ENCODE results near the gene SNRPD2.

Gene SNRPD2

GRCh38 chr19:45716359-45717130, 24.8 kb upstream of the SNRPD2 start:
- Histone ChIP-seq H3K27ac (ENCODE audit: low read depth, low read length) (peak overlapping the region; percentile 84), H3K36me3 (ENCODE audit: insufficient read depth, low read length) (peaks cover 32% of the 10 kb centered on the region)

GRCh38 chr19:45715139-45715538, 23.4 kb upstream of the SNRPD2 start:
- H3K27me3 ChIP-seq (ENCODE audit: insufficient read depth, low read length) = no peaks in the 10 kb centered on the region
- no peak overlapping the region for H3K4me3 ChIP-seq (ENCODE audit: low read length)
- no peak overlapping the region for H3K27ac ChIP-seq (ENCODE audit: low read depth, low read length)
- no peaks in the 10 kb centered on the region for H3K9me3 ChIP-seq (ENCODE audit: insufficient read depth, low read depth, low read length)
- WGBS = 94% methylated on average over 3 of the region's 3 CpGs
- H3K4me1 ChIP-seq (ENCODE audit: insufficient read depth, low read length) = peaks cover 19% of the 10 kb centered on the region
- peaks cover 30% of the 10 kb centered on the region for H3K36me3 ChIP-seq (ENCODE audit: insufficient read depth, low read length)
- H3K9ac ChIP-seq (ENCODE audit: low read depth, low read length) = peak overlapping the region; percentile 45; the same call in 1 of the 2 replicates

More at GRCh38 chr19:45716359-45717130, 24.8 kb upstream of the SNRPD2 start:
- H3K27me3 ChIP-seq (ENCODE audit: insufficient read depth, low read length) = no peaks in the 10 kb centered on the region
- WGBS = 5% methylated on average over 24 of the region's 24 CpGs
- peak overlapping the region; percentile 93 for H3K4me3 ChIP-seq (ENCODE audit: low read length)
- H3K9ac ChIP-seq (ENCODE audit: low read depth, low read length) = peak overlapping the region; percentile 99
- peaks cover 19% of the 10 kb centered on the region for H3K4me1 ChIP-seq (ENCODE audit: insufficient read depth, low read length)
- no peaks in the 10 kb centered on the region for H3K9me3 ChIP-seq (ENCODE audit: insufficient read depth, low read depth, low read length)

DNA sequence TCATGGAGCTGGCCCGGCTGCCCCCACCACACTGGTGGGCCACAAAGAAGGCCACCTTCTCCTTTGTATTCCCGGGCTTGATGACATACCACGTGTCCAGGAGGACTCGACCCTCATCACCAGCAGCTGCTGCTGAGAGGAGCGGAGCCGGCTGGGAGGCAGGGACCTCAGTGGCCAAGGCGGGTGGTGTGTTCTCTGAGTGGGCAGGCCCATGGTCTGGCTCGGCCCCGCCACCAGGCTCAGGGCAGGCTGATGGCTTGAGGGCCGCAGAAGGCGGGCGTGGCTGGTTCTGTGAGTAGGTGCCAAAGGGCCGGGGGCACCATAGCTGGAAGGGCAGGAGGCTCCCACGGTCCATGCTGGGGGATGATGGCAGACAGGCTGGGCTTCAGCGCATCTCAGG, 21.4 kb upstream of the SNRPD2 start:
- Histone ChIP-seq H3K9ac (ENCODE audit: low read depth, low read length) (no peak overlapping the region), H3K27ac (ENCODE audit: low read depth, low read length) (no peak overlapping the region), H3K4me3 (ENCODE audit: low read length) (no peak overlapping the region), H3K27me3 (ENCODE audit: insufficient read depth, low read length) (no peaks in the 10 kb centered on the region), H3K36me3 (ENCODE audit: insufficient read depth, low read length) (peaks cover 22% of the 10 kb centered on the region), H3K9me3 (ENCODE audit: insufficient read depth, low read depth, low read length) (no peaks in the 10 kb centered on the region), H3K4me1 (ENCODE audit: insufficient read depth, low read length) (peaks cover 14% of the 10 kb centered on the region)
- WGBS = 96% methylated on average over 15 of the region's 15 CpGs

DNA sequence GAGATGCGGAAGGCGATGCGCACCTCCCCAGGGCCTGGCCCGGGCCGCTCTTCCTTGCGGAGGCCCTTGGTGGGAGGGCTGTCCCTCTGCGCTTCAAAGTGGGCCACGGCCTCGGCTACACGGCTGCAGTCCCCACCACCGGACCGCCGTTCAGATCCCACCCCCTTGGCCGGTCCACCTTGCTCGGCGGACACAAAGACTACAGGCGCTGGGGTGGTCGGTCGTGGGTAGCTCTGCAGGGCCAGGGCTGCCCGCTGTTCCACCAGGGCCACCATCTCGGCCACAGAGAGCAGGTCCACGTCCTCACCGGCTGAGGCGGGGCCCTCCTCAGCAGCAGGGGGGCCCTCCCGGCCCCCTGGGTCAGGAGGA, 20.9 kb upstream of the SNRPD2 start:
- Histone ChIP-seq H3K9ac (ENCODE audit: low read depth, low read length) (no peak overlapping the region), H3K4me3 (ENCODE audit: low read length) (no peak overlapping the region), H3K36me3 (ENCODE audit: insufficient read depth, low read length) (peaks cover 22% of the 10 kb centered on the region), H3K9me3 (ENCODE audit: insufficient read depth, low read depth, low read length) (no peaks in the 10 kb centered on the region), H3K27me3 (ENCODE audit: insufficient read depth, low read length) (no peaks in the 10 kb centered on the region), H3K27ac (ENCODE audit: low read depth, low read length) (no peak overlapping the region), H3K4me1 (ENCODE audit: insufficient read depth, low read length) (peaks cover 10% of the 10 kb centered on the region; the same call in 1 of the 2 replicates)
- WGBS = 96% methylated on average over 25 of the region's 25 CpGs

GRCh38 chr19:45711851-45712698, 20.3 kb upstream of the SNRPD2 start:
- no peaks in the 10 kb centered on the region for H3K27me3 ChIP-seq (ENCODE audit: insufficient read depth, low read length)
- H3K9me3 ChIP-seq (ENCODE audit: insufficient read depth, low read depth, low read length) = no peaks in the 10 kb centered on the region
- 95% methylated on average over 76 of the region's 76 CpGs for whole genome bisulfite sequencing
- no peak overlapping the region for H3K9ac ChIP-seq (ENCODE audit: low read depth, low read length)
- H3K36me3 ChIP-seq (ENCODE audit: insufficient read depth, low read length) = peaks cover 22% of the 10 kb centered on the region
- no peak overlapping the region for H3K4me3 ChIP-seq (ENCODE audit: low read length)
- H3K4me1 ChIP-seq (ENCODE audit: insufficient read depth, low read length) = peaks cover 10% of the 10 kb centered on the region; the same call in 1 of the 2 replicates
- H3K27ac ChIP-seq (ENCODE audit: low read depth, low read length) = no peak overlapping the region

DNA sequence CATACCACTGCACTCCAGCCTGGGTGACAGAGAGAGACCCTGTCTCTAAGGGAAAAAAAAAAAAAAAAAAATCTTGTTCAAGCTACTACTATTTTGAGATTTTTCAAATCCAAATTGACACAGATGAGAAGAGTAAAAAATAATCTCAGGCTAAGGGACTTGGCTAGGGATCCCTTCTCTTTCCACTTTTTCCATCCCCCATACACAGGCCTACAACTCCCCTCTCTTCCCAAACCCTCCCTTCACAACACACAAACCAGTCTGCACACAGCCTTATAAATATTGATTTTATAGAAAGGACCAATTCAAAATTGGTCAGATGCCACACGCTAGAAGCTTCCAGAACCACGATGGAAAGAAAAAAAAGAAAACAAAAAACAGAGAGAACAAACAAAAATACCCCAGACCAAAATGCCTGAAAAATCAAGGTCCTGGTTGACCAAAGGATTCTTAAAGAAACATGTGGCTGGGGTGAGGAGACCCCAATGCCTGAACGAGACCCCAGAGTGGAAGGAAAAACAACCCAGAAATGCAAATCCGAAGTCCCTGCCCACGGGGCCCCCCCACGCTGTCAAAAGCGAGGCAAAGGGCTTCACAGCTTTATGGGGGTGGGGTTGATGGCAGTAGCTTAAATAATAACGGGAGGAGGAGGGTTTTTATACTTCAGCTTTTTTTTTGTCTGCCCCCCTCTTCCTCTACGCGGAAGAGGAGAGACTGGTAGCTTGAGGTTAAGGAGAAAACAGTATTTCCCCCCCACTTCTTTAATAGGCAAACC, 18.8 kb upstream of the SNRPD2 start:
- H3K4me3 ChIP-seq (ENCODE audit: low read length) = no peak overlapping the region
- H3K36me3 ChIP-seq (ENCODE audit: insufficient read depth, low read length) = peaks cover 22% of the 10 kb centered on the region
- H3K9me3 ChIP-seq (ENCODE audit: insufficient read depth, low read depth, low read length) = no peaks in the 10 kb centered on the region
- peaks cover 4% of the 10 kb centered on the region; the same call in 1 of the 2 replicates for H3K4me1 ChIP-seq (ENCODE audit: insufficient read depth, low read length)
- 93% methylated on average over 5 of the region's 10 CpGs for WGBS
- H3K9ac ChIP-seq (ENCODE audit: low read depth, low read length) = no peak overlapping the region
- H3K27ac ChIP-seq (ENCODE audit: low read depth, low read length) = no peak overlapping the region
- H3K27me3 ChIP-seq (ENCODE audit: insufficient read depth, low read length) = no peaks in the 10 kb centered on the region

DNA sequence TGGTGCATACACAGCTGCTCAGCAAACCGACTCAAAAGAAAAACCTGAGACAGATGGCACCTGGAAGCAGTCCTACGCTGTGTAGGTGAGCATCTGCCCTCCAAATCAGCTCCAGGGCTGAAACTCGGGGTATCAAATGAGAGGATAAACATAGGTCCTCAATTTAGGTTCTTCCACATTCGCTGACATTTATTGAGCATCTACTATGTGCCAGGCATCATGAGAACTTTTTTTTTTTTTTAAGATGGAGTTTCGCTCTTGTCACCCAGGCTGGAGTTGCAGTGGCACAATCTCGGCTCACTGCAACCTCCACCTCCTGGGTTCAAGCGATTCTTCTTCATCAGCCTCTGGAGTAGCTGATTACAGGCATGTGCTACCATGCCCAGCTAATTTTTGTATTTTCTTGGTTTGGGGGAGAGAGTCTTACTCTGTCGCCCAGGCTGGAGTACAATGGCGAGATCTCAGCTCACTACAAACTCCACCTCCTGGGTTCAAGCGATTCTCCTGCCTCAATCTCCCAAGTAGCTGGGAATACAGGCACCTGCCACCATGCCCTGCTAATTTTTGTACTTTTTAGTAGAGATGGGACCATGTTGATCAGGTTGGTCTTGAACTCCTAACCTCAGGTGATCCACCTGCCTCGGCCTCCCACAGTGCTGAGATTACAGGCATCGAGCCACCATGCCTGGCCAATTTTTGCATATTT, 14.1 kb upstream of the SNRPD2 start:
- H3K4me3 ChIP-seq (ENCODE audit: low read length) = no peak overlapping the region
- no peak overlapping the region for H3K9ac ChIP-seq (ENCODE audit: low read depth, low read length)
- H3K27ac ChIP-seq (ENCODE audit: low read depth, low read length) = no peak overlapping the region
- 86% methylated on average over 12 of the region's 12 CpGs for WGBS
- peaks cover 31% of the 10 kb centered on the region for H3K36me3 ChIP-seq (ENCODE audit: insufficient read depth, low read length)
- no peaks in the 10 kb centered on the region for H3K27me3 ChIP-seq (ENCODE audit: insufficient read depth, low read length)
- no peaks in the 10 kb centered on the region for H3K4me1 ChIP-seq (ENCODE audit: insufficient read depth, low read length)
- no peaks in the 10 kb centered on the region for H3K9me3 ChIP-seq (ENCODE audit: insufficient read depth, low read depth, low read length)

DNA sequence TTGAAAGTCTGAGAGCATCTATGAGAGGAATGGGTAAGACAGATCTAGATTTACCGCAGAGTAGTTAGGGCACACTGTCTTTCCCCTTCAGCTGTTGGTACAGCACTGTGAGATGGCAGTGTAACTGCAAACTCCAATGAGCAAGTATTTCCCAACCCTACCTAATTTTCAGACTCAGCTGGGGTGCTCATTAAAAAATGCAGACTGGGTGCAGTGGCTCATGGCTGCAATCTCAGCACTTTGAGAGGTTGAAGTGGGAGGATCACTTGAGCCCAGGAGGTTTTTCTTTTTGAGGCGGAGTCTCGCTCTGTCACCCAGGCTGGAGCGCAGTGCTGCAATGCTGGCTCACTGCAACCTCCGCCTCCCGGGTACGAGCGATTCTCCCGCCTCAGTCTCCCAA, 13.4 kb upstream of the SNRPD2 start:
- no peak overlapping the region for H3K4me3 ChIP-seq (ENCODE audit: low read length)
- 88% methylated on average over 9 of the region's 9 CpGs for WGBS

GRCh38 chr19:45701676-45702075, 9.9 kb upstream of the SNRPD2 start:
- Histone ChIP-seq H3K27ac (ENCODE audit: low read depth, low read length) (no peak overlapping the region), H3K36me3 (ENCODE audit: insufficient read depth, low read length) (peaks cover 60% of the 10 kb centered on the region), H3K9ac (ENCODE audit: low read depth, low read length) (no peak overlapping the region), H3K27me3 (ENCODE audit: insufficient read depth, low read length) (no peaks in the 10 kb centered on the region), H3K9me3 (ENCODE audit: insufficient read depth, low read depth, low read length) (no peaks in the 10 kb centered on the region), H3K4me1 (ENCODE audit: insufficient read depth, low read length) (no peaks in the 10 kb centered on the region), H3K4me3 (ENCODE audit: low read length) (no peak overlapping the region)
- 97% methylated on average over 7 of the region's 7 CpGs for WGBS

More for the DNA sequence above, 13.4 kb upstream of the SNRPD2 start:
- H3K27me3 ChIP-seq (ENCODE audit: insufficient read depth, low read length) = no peaks in the 10 kb centered on the region
- H3K9me3 ChIP-seq (ENCODE audit: insufficient read depth, low read depth, low read length) = no peaks in the 10 kb centered on the region
- no peaks in the 10 kb centered on the region for H3K4me1 ChIP-seq (ENCODE audit: insufficient read depth, low read length)
- H3K36me3 ChIP-seq (ENCODE audit: insufficient read depth, low read length) = peaks cover 34% of the 10 kb centered on the region
- H3K27ac ChIP-seq (ENCODE audit: low read depth, low read length) = no peak overlapping the region
- no peak overlapping the region for H3K9ac ChIP-seq (ENCODE audit: low read depth, low read length)

DNA sequence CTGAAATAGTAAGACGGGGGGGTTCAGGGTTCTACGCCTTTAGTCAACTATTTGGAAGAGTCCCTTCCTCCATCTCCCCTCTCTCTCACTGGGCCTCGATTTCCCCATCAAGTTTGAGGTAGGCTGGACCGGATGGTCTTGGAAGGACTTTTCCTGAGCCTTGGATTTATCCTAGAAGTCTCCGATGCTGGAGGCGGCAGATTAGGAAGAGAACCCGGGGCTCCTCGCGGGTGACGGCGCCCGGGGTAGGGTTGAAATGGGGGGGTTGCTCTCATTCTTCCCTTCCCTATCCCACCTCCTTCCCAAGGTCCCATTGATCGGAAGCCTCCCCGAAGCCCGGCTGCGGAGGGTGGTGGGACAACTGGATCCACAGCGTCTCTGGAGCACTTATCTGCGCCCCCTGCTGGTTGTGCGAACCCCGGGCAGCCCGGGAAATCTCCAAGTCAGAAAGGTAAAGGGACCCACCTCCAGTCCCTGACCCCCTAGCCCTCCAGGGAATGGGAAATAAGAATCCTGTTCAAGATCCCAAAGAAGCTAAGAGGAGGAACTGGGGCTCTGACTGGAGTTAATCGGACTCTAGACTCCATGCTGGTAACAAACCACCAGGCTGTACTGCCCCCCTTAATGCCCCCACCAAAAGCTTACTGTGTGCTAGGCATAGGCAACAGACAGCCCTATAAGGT, 1.5 kb upstream of the SNRPD2 start:
- Histone ChIP-seq H3K9me3 (ENCODE audit: insufficient read depth, low read depth, low read length) (no peaks in the 10 kb centered on the region), H3K4me3 (ENCODE audit: low read length) (peak overlapping the region; percentile 77), H3K36me3 (ENCODE audit: insufficient read depth, low read length) (peaks cover 54% of the 10 kb centered on the region), H3K9ac (ENCODE audit: low read depth, low read length) (peak overlapping the region; percentile 85), H3K27ac (ENCODE audit: low read depth, low read length) (peak overlapping the region; percentile 84), H3K27me3 (ENCODE audit: insufficient read depth, low read length) (no peaks in the 10 kb centered on the region), H3K4me1 (ENCODE audit: insufficient read depth, low read length) (peaks cover 3% of the 10 kb centered on the region; the same call in 1 of the 2 replicates)
- WGBS = 6% methylated on average over 15 of the region's 22 CpGs

Data from HUES64 (cell line).